B cell (primary cell): ENCODE data around the gene CDHR3.

ENCODE experiments used
- CTCF ChIP-seq: fragments of 200-600 bp; IDR thresholded peaks from one replicate; pipeline ENCODE4 v1.8.0; 2022; ENCODE audit warnings: antibody characterized with exemption, mild to moderate bottlenecking
- EZH2 ChIP-seq: IDR thresholded peaks from 2 replicates; pipeline ENCODE4 v1.6.1; 2012; ENCODE audit warnings: borderline replicate concordance, low read depth, mild to moderate bottlenecking, moderate library complexity, low read length; ENCODE audit not compliant: insufficient read depth, poor library complexity, severe bottlenecking

DNA sequence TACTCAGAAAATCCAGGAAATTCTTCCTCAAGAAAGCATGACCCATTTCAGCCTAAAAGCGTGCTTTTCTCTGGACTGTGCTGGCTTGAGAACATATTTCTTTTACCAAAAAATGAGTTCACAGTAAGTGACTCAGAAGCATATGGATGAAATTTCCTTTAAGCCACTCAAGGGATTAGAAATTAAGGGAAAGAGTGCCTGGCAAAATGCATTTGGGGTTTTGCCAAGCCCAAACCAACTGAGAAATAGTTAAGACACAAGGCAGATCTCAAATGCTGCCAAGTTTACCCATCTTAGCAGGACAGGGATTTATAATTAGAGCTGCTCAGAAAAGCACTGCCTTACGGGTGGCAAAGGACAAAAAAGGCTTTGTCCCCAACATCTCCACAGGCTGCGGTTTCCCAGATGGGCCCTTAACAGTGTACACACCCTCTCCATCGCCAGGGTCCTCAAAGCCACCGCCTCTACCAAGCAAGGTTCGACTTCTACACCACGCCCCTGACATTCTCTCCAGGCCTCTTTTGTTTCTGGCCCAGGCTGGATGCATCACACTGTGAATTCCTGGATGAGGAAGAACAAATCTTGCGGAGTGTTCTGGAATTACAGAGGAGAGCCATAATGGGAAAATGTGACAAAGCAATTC, 30.1 kb upstream of the CDHR3 start:
- TF ChIP-seq CTCF (no peak), EZH2 (no peak)
